ENCODE results near the gene PTGIS.

- TF ChIP-seq CTCF (IDR thresholded peaks at IDR 0.05; ENCODE audit: insufficient read depth, low read length) (no peak), POLR2AphosphoS5 (IDR thresholded peaks at IDR 0.05; ENCODE audit: low read depth) (no peak)
These were observed 90.7 kb downstream of the PTGIS start for GRCh38 chr20:49477200-49477599.
